ENCODE results near the gene PCSK6. TPM values are rescaled to one million over a fixed set of nuclear protein-coding genes. Genes with fewer than 3 reads are reported as not detected.
"Not testable (repeated sequence)": the region's sequence is repeated elsewhere in the genome, so short reads cannot be mapped to it uniquely, and the experiment has no call there.

PCSK6 gene
- total and polyA plus RNA-seq, 3 experiments from 2014 or later = 0.74 to 1.7 (median 0.95) TPM

- Mint-ChIP-seq H3K4me3 (no peak overlapping the region), H3K36me3 (no peaks in the 10 kb centered on the region), H3K9me3 (no peaks in the 10 kb centered on the region), H3K27ac (no peak overlapping the region), H3K27me3 (peaks cover 2 to 18% of the 10 kb centered on the region in 2 donors), H3K4me1 (peaks cover 0 to 1% (median 0%) of the 10 kb centered on the region in 3 donors)
- no peaks in the 10 kb centered on the region for H3K9me3 ChIP-seq (ENCODE audit: low read length)
- no peaks in the 10 kb centered on the region for H3K4me1 ChIP-seq (ENCODE audit: insufficient read depth, low read length)
- CTCF ChIA-PET = no interaction called here
- H3K27ac ChIP-seq (ENCODE audit: low read depth, low read length) = no peak overlapping the region
- no peak overlapping the region for H3K4me3 ChIP-seq (ENCODE audit: low read length)
- POLR2A ChIA-PET = no interaction called here
- DNase-seq = no peak
- H3K27me3 ChIP-seq (ENCODE audit: insufficient read depth, low read length, poor library complexity, severe bottlenecking) = no peaks in the 10 kb centered on the region
- H3K36me3 ChIP-seq (ENCODE audit: insufficient read depth, low read length) = no peaks in the 10 kb centered on the region
These were observed 111.2 kb downstream of the PCSK6 start for GRCh38 chr15:101378171-101378755.

- ChIA-PET POLR2A (no interaction called here), CTCF (no interaction called here)
- Histone ChIP-seq H3K27me3 (ENCODE audit: insufficient read depth, low read length, poor library complexity, severe bottlenecking) (peaks cover 2% of the 10 kb centered on the region), H3K4me3 (ENCODE audit: low read length) (no peak overlapping the region), H3K4me1 (ENCODE audit: insufficient read depth, low read length) (no peaks in the 10 kb centered on the region), H3K9me3 (ENCODE audit: low read length) (no peaks in the 10 kb centered on the region), H3K36me3 (ENCODE audit: insufficient read depth, low read length) (no peaks in the 10 kb centered on the region), H3K27ac (ENCODE audit: low read depth, low read length) (no peak overlapping the region)
- no peak overlapping the region for H3K27ac Mint-ChIP-seq
- DNase-seq = peak in 1 of 5 donors; percentile 17
- no peaks in the 10 kb centered on the region for H3K36me3 Mint-ChIP-seq
- peak overlapping the region in 1 of 7 donors; percentile 35 for H3K4me3 Mint-ChIP-seq
- peaks cover 0 to 2% (median 2%) of the 10 kb centered on the region in 3 donors for H3K4me1 Mint-ChIP-seq
- peaks cover 2 to 21% of the 10 kb centered on the region in 2 donors for H3K27me3 Mint-ChIP-seq
- H3K9me3 Mint-ChIP-seq = no peaks in the 10 kb centered on the region
These were observed 112.7 kb downstream of the PCSK6 start for GRCh38 chr15:101376615-101377395.

DNA sequence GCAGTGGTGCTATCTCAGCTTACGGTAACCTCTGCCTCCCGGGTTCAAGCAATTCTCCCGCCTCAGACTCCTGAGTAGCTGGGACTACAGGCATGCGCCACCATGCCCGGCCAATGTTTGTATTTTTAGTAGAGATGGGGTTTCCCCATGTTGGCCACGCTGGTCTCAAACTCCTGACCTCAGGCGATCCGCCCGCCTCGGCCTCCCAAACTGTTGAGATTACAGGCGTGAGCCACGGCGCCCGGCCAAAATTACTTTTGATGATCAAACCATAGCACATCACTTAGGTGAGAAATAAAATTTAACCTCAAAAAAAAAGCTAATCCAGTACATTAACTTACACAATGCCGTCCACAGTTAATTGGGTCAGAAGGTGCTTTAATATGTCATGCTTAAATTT, 114.5 kb downstream of the PCSK6 start:
- H3K27ac Mint-ChIP-seq; H3K27me3 ChIP-seq (ENCODE audit: insufficient read depth, low read length, poor library complexity, severe bottlenecking); H3K36me3 Mint-ChIP-seq; H3K27ac ChIP-seq (ENCODE audit: low read depth, low read length); CTCF ChIA-PET; H3K4me1 ChIP-seq (ENCODE audit: insufficient read depth, low read length); H3K4me1 Mint-ChIP-seq; POLR2A ChIA-PET; H3K4me3 ChIP-seq (ENCODE audit: low read length); H3K4me3 Mint-ChIP-seq; H3K9me3 Mint-ChIP-seq; H3K9me3 ChIP-seq (ENCODE audit: low read length); H3K36me3 ChIP-seq (ENCODE audit: insufficient read depth, low read length); DNase-seq: not testable (repeated sequence)
- peaks cover 2 to 19% of the 10 kb centered on the region in 2 donors for H3K27me3 Mint-ChIP-seq

DNA sequence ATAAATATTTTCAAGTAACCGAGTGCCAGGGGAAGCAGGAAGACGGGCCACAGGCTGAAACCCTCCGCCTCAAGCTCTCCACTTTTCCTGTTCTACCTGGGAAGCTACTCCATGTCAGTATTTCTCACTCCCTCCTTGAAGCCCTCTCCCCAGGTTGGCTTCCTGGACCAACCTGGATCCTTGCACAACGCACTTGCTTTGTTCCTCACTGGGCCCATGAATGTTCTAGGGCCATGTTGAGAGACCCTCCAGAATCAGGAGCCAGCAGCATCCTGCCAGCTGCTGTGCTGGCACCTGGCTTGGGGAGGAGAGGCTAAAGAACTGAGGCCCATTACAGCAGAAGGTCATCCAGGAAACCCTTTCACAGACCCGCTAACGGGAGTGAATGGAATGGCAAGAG, 115.2 kb downstream of the PCSK6 start:
- H3K27ac Mint-ChIP-seq = no peak overlapping the region
- no peaks in the 10 kb centered on the region for H3K36me3 Mint-ChIP-seq
- no peak overlapping the region for H3K27ac ChIP-seq (ENCODE audit: low read depth, low read length)
- no peaks in the 10 kb centered on the region for H3K9me3 Mint-ChIP-seq
- no peak overlapping the region for H3K4me3 ChIP-seq (ENCODE audit: low read length)
- H3K27me3 ChIP-seq (ENCODE audit: insufficient read depth, low read length, poor library complexity, severe bottlenecking) = peaks cover 4% of the 10 kb centered on the region
- CTCF ChIA-PET = no interaction called here
- no peaks in the 10 kb centered on the region for H3K9me3 ChIP-seq (ENCODE audit: low read length)
- no peak overlapping the region for H3K4me3 Mint-ChIP-seq
- peaks cover 0 to 2% (median 2%) of the 10 kb centered on the region in 3 donors for H3K4me1 Mint-ChIP-seq
- no peaks in the 10 kb centered on the region for H3K36me3 ChIP-seq (ENCODE audit: insufficient read depth, low read length)
- no peak for DNase-seq
- H3K4me1 ChIP-seq (ENCODE audit: insufficient read depth, low read length) = no peaks in the 10 kb centered on the region
- peaks cover 2 to 23% of the 10 kb centered on the region in 2 donors for H3K27me3 Mint-ChIP-seq
- POLR2A ChIA-PET = no interaction called here

DNA sequence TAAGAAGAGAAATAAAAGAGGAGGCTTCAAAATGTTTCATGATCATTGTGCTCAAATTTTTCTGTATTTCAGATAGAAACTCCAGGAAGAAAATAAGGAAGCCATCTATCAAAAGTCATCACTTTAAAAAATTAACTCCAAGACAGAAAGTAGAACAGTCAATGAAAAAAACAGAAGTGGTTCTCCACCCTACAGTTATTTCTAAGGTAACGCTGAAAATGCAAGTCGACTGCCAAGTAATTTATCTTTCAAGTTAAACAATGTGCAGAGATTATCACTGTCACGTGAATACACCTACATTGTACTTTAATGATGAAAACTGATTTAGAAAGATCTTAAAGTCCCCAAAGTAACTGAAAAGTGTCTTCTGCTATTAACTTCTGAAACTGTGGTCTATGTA, 115.9 kb downstream of the PCSK6 start:
- ChIA-PET POLR2A (no interaction called here), CTCF (no interaction called here)
- Histone ChIP-seq H3K27me3 (ENCODE audit: insufficient read depth, low read length, poor library complexity, severe bottlenecking) (peaks cover 4% of the 10 kb centered on the region), H3K9me3 (ENCODE audit: low read length) (no peaks in the 10 kb centered on the region), H3K4me3 (ENCODE audit: low read length) (no peak overlapping the region), H3K27ac (ENCODE audit: low read depth, low read length) (no peak overlapping the region), H3K36me3 (ENCODE audit: insufficient read depth, low read length) (no peaks in the 10 kb centered on the region), H3K4me1 (ENCODE audit: insufficient read depth, low read length) (no peaks in the 10 kb centered on the region)
- peaks cover 0 to 2% (median 2%) of the 10 kb centered on the region in 3 donors for H3K4me1 Mint-ChIP-seq
- no peak for DNase-seq
- H3K27ac Mint-ChIP-seq = peak overlapping the region in 1 of 8 donors; percentile 64
- H3K9me3 Mint-ChIP-seq = no peaks in the 10 kb centered on the region
- no peaks in the 10 kb centered on the region for H3K36me3 Mint-ChIP-seq
- H3K4me3 Mint-ChIP-seq = no peak overlapping the region
- H3K27me3 Mint-ChIP-seq = peaks cover 2 to 24% of the 10 kb centered on the region in 2 donors

GRCh38 chr15:101372960-101373525, 116.5 kb downstream of the PCSK6 start:
- H3K27ac Mint-ChIP-seq = peak overlapping the region in 1 of 8 donors; percentile 64
- H3K9me3 Mint-ChIP-seq = no peaks in the 10 kb centered on the region
- Histone ChIP-seq H3K4me3 (ENCODE audit: low read length) (no peak overlapping the region), H3K27ac (ENCODE audit: low read depth, low read length) (no peak overlapping the region), H3K36me3 (ENCODE audit: insufficient read depth, low read length) (no peaks in the 10 kb centered on the region), H3K4me1 (ENCODE audit: insufficient read depth, low read length) (no peaks in the 10 kb centered on the region), H3K9me3 (ENCODE audit: low read length) (no peaks in the 10 kb centered on the region), H3K27me3 (ENCODE audit: insufficient read depth, low read length, poor library complexity, severe bottlenecking) (peaks cover 4% of the 10 kb centered on the region)
- peak overlapping the region in 1 of 7 donors; percentile 11 for H3K4me3 Mint-ChIP-seq
- POLR2A ChIA-PET = no interaction called here
- H3K36me3 Mint-ChIP-seq = no peaks in the 10 kb centered on the region
- peaks cover 2 to 24% of the 10 kb centered on the region in 2 donors for H3K27me3 Mint-ChIP-seq
- CTCF ChIA-PET = no interaction called here
- no peak for DNase-seq
- H3K4me1 Mint-ChIP-seq = peaks cover 0 to 2% (median 2%) of the 10 kb centered on the region in 3 donors

DNA sequence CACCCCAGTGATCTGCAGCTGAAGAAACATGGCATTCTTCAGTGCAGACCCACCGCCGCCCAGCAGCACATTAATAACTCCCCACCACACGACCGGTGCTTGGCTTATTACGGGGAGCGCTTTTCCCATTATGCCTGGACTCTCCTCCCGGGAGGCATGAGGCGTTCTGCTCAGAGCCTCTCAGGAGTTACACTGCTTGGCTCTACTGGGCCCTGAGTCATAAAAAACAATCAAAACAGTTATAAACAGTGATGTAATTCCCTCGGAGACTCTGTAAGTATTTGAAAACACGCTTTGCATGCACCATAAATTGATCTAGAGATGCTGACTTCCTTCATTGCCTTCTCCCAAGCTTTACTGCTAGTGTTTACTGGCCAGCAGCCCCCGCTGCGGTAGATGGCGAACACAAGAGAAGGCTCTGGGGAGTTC, 117.3 kb downstream of the PCSK6 start:
- ChIA-PET CTCF (no interaction called here), POLR2A (no interaction called here)
- no peak overlapping the region for H3K4me3 ChIP-seq (ENCODE audit: low read length)
- no peaks in the 10 kb centered on the region for H3K9me3 ChIP-seq (ENCODE audit: low read length)
- no peak overlapping the region for H3K27ac ChIP-seq (ENCODE audit: low read depth, low read length)
- H3K4me3 Mint-ChIP-seq = no peak overlapping the region
- no peaks in the 10 kb centered on the region for H3K36me3 Mint-ChIP-seq
- H3K27me3 ChIP-seq (ENCODE audit: insufficient read depth, low read length, poor library complexity, severe bottlenecking) = peaks cover 4% of the 10 kb centered on the region
- no peaks in the 10 kb centered on the region for H3K9me3 Mint-ChIP-seq
- H3K4me1 ChIP-seq (ENCODE audit: insufficient read depth, low read length) = no peaks in the 10 kb centered on the region
- no peak overlapping the region for H3K27ac Mint-ChIP-seq
- H3K27me3 Mint-ChIP-seq = peaks cover 2 to 27% of the 10 kb centered on the region in 2 donors
- no peak for DNase-seq
- no peaks in the 10 kb centered on the region for H3K36me3 ChIP-seq (ENCODE audit: insufficient read depth, low read length)
- H3K4me1 Mint-ChIP-seq = peaks cover 0 to 2% (median 2%) of the 10 kb centered on the region in 3 donors

GRCh38 chr15:101371519-101371918, 118.0 kb downstream of the PCSK6 start:
- Histone ChIP-seq H3K4me3 (ENCODE audit: low read length) (no peak overlapping the region), H3K27ac (ENCODE audit: low read depth, low read length) (no peak overlapping the region), H3K9me3 (ENCODE audit: low read length) (no peaks in the 10 kb centered on the region), H3K27me3 (ENCODE audit: insufficient read depth, low read length, poor library complexity, severe bottlenecking) (peaks cover 4% of the 10 kb centered on the region), H3K4me1 (ENCODE audit: insufficient read depth, low read length) (no peaks in the 10 kb centered on the region), H3K36me3 (ENCODE audit: insufficient read depth, low read length) (no peaks in the 10 kb centered on the region)
- Mint-ChIP-seq H3K27ac (no peak overlapping the region), H3K27me3 (peaks cover 2 to 27% of the 10 kb centered on the region in 2 donors), H3K36me3 (no peaks in the 10 kb centered on the region), H3K9me3 (no peaks in the 10 kb centered on the region), H3K4me1 (peaks cover 0 to 2% (median 2%) of the 10 kb centered on the region in 3 donors), H3K4me3 (no peak overlapping the region)
- ChIA-PET POLR2A (no interaction called here), CTCF (no interaction called here)
- DNase-seq = no peak

Measured in CD8-positive, alpha-beta memory T cell (primary cell).